Left lobe of liver (tissue), 2 donors: ENCODE measurements around the gene ESF1. TPM values are rescaled to one million over a fixed set of nuclear protein-coding genes. Genes with fewer than 3 reads are reported as not detected.
"Not testable (repeated sequence)": the region's sequence is repeated elsewhere in the genome, so short reads cannot be mapped to it uniquely, and the experiment has no call there.

Experiments
- ATAC-seq: fragments of 200-7000 bp; cut with Tn5 transposase; one replicate; pipeline ENCODE4 v1.9.1; 2020; ENCODE audit warnings: mild to moderate bottlenecking, moderate library complexity
- DNase-seq: peaks from one replicate; pipeline ENCODE4 v3.0.0-alpha.2; 2020; ENCODE audit warnings: low spot score
- total RNA-seq: library from RNA; stranded (reverse); gene quantifications from one replicate; pipeline ENCODE4 v1.2.1, GENCODE V29; 2021
- donor health status: DM: no; HTN: no; CAD: no; lungs with moderate emphysema.
- donor health status: DM: no; HTN: yes; CAD: no.

Gene ESF1
- total RNA-seq, 1 donor from 2014 or later = 4.2 TPM

DNA sequence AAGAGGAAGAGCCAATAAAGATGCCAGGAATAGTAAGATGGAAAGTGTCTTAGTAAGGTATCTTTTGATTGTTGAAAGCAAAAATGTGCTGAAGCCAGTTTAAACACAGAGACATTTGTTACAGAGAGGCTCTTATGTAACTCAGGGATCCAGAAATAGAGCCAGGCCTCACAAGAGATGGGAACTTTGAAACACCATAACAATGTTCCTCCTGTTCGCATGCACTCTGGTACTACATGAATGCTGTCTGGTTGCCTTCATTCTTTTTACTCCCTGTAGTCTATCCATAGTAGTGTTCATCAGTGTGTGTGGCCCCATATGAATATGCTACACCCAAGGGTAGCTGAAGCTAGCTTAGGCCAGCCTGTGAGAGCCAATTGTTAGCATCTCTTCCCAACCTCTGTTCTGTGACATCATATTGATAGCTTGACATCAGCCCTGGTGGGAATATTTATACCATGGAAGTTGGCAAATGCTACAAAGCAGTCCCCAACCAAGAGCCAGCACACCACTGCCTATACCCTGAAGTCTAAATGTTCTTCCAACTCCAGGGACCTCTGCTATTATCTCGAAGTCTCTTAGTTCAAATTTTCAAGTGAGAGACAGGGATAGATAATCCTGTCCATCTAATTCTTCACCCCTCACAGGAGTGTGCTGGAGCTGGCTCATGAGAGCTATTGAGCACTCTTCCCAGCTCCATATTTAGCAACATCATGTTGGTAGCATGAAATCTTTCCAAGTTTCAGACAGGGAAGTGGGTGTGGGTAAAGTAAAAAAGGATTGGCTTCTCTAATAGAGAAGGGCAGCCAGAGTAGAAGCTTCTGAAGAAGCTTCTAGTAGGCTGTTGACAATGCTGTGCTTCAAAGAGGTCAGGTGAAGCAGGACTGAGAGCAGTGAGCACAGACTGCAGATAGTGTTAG is 7.1 kb upstream of the ESF1 start:
- ATAC-seq = peak; percentile 35
- DNase-seq = no peak

DNA sequence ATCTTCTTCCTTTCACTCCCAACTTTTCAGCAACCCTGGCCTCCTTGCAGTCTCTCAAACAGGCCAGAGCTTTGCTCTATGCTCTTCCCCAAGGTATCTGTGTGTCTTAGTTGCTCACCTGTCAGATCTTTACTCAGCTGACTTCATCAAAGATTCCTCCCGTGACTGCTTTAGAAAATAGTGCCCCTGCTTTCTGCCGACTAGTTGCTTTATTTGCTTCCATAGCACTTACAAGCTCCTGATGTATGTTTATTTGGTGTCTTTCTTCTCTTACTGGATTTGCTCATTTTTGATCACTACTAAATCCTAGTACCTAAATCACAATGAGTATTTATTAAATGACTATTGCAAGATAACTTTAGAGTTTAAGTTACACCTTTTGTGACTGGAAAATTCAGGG is 6.0 kb upstream of the ESF1 start:
- no peak for ATAC-seq
- no peak for DNase-seq

DNA sequence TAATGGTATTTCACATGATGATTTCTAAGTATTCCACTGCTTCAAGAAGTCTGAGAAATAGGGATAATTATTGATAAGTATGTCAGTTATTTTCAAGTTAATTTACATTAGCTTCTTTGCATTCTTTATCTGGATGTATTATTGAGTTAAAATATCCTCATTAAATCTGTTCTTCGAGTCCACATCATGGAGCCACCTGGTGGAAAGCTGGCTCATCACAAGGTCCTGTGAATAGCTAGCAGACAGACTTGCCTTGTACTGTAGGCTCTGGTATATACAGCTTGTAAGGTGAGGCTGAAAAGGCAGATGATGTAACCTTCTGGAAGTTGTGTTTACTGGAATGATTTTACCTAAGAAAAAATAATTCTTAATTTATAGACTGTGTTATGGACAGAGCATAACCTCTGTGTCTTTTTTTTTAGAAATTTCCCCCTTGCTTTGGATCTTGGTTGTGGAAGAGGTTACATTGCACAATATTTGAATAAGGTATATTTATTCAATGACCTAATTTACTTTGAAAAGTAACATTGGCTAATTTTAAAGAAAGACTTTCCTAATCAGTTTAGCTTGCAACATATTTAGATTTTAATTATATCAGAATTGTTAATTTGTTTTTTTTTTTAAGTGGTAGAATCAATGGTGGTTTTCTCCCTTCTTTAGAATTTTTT is 3.6 kb upstream of the ESF1 start:
- ATAC-seq = peak; percentile 68
- peak; percentile 61 for DNase-seq

DNA sequence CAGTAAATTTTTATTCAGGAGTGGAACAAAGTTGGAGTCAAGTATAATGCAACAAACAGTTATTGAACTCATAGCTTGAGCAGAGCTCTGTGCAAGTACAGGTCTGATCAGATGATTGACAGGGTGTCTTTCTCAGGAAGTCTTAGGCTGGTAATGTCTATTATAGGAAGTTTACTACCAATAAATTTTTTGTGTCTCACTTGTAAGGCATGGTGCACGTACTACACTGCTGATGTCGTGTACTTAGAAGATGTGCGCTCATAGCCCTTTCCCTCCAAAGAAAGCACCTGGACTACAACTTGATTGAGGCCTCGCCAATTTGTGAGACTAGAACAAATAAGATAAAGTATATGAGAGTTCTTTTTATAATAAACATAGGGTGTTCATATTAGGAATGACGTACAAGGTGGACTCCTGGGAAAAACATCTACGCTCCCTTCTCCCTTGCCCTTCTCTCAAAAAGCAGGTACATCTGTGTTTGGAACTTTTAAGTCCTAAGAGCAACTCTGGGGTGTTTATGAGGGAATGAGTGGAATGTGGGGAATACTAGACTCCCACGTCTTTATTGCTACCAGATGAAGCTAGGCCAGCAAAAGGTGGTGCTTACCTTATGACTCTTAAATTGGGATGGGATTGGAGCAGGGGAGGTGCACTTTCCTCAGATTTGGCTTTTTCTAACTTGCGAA is 1.6 kb upstream of the ESF1 start:
- no peak for DNase-seq
- no peak for ATAC-seq

DNA sequence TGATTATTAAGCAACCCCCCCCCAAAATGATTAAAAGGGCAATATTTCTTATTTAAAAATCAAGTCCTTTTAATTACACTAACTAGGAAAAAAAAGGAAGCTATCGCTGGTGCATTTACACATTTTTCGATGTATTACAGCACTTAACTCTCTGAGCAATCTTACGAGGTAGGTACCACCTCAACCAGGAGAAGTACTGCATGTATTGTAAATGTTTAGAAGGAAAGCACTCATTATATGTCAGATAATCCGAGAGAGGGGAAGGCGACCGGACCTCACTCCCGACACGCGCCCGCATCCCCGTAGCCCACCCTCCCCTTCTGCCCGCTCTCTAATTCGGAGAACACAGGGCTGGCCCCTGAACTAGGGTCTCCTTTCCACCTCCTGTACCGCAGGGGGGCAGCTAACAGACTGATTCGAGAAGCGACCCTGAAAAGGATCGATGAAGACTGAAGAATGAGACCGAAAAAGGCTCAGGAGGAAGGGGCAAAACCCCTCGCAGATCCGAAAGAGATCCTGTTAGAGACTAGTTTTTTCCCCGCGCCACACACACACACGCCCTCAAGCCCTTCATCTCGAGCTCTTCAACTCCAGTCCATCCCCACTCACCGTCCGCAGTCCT is 337 bp downstream of the ESF1 start:
- no peak for ATAC-seq
- no peak for DNase-seq

DNA sequence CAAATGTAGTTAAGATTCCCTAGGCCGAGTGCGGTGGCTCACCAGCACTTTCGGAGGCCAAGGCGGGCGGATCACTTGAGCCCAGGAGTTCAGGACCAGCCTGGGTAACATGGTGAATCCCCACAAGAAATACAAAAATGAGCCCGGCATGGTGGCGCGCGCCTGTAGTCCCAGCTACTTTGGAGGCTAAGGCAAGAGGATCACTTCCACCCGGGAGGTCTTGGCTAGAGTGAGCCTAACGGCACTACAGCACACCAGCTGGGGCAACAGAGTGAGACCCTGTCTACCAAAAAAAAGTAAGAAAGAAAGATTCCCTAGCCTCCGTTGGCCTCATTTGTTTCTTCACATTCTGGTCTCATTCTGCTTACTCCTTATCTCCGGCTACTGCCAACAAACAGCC is 1.2 kb downstream of the ESF1 start:
- no peak for ATAC-seq
- DNase-seq = no peak

DNA sequence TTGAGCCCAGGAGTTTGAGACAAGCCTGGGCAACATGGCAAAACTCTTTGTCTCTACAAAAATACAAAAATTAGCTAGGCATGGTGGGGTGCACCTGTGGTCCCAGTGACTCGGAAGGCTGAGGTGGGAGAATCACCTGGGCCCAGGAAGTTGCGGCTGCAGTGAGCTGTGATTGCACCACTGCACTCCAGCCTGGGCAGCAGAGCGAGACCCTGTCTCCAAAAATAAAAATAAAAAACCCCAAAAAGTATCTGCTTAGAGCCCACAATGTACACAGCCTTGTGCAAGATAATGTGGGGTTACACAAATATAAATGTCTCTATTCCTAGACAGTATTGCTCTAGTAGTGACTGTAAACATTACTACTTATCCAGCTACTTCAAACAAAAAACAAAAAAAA is 5.9 kb downstream of the ESF1 start:
- ATAC-seq = no peak
- no peak for DNase-seq

DNA sequence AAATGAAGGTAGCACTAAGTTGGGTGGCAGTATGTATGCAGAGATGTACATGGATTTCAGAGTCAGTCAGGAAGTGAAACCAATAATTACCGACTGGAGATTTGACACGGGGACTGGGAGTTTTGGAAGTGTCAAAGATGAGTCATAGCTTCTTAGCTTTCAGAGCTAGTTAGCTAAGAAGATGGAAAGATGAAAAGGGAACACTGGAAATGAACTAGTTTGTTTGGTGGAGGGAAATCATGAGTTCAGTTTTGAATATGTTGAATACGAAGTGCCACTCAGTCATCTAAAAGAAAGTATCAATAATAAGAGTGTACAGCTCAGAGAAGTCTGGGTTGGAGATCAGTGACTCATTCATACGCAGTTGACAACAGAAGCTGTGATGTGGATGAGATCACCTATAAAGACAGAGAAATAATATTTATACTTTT is 7.5 kb downstream of the ESF1 start:
- DNase-seq = no peak
- ATAC-seq = no peak

DNA sequence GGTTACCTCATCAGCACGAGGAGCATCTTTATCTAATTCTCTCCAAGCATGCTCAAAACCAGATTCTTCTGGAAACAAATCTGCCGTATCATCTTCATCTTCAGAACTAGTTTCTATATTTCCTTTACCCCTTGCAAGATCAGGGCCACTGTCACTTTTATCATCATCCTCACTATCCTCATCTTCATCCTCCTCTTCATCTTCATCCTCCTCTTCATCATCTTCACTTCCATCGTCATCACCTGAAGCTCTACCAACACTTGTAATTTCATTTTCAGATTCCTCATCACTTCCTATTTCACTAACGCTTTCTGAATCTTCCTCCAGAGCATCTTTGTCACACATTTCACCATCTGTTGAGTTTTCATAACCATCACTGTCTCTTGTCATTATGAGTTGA is 8.9 kb downstream of the ESF1 start:
- ATAC-seq (no peak), DNase-seq (no peak)

DNA sequence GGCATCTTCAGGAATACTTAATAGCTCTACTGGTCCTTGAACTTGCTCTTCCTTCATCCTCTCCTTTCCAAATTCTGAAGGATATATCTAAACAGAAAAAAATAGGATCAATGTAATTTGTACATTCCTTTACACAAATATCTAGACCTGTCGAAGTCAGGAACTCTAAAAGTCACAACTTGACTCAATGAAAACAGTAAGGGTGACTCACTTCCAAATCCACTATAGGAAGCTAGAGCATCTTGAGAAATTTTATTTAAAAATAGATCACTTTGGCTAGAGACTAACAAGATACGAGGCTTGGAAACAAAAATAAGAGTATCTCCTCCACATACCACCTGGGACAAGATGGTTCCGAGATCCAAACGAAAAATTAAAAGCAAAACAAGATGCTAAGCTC is 12.2 kb downstream of the ESF1 start:
- DNase-seq = no peak
- ATAC-seq = no peak

DNA sequence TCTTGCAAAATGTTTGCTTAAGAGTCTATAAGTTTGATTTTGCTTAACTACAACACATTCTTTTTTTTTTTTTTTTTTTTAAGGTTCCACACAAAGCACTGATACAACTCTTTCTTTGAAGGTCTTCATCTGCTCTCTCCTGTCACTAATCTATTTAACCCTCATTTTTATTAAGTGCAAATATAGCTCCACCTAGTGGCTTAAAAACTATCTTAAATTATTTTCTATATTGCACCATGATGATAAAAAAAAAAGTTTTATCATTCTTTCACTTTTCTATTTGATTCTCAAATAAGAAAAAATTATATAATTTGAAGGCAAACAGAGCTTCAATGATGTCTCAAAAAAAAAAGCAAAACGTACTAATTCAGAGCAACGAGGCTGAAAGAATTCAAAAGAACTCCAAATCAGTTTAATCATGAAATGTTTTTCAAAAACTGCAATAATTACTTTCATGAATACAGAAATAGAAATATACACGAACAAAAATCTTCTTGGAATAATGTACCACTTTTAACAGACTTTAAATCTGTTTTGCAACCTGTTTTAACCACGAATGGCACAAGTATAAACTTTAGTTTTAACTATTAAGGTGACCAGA is 12.8 kb downstream of the ESF1 start:
- DNase-seq = no peak
- peak; percentile 55 for ATAC-seq

DNA sequence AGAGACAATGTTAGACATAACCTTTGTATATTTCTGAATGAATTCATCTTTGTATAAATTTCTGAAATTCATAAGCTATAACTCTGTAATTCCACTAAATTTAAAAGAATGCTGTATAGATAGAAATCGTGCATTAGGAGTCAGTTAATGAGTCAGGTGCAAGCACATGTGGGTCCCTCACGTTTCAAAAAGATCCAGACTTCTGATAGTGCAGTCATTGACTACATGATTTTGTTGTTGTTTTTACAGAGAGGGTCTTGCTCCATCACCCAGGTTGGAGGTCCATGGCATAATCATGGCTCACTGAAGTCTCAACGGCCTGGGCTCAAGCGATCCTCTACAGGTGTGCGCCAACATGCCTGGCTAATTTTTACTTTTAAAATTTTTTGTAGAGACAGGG is 14.6 kb downstream of the ESF1 start:
- no peak for ATAC-seq
- no peak for DNase-seq

DNA sequence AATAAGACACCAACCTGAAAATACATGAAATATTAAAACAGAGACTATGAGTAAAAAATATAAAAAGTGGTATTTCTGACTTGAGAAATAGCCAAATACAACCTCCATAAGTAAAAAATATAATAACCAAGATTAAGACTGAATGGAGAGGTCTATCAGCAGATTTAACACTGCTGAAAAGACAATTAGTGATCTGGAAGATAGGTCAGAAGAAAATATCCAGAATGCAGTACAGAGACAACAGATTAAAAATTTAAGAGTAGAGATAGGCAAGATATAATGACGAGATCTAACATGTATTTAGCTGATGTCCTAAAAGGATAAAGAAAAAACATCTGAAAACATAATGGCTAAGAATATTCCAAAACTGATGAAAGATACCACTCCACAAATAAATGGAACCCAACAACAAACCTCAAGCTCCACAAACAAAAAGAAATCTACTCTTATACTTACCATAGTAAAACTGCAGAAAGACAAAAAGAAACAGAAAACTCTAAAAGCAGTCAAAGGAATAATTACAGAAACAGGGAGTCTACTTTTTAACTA is 18.8 kb downstream of the ESF1 start:
- ATAC-seq (no peak), DNase-seq (no peak)

DNA sequence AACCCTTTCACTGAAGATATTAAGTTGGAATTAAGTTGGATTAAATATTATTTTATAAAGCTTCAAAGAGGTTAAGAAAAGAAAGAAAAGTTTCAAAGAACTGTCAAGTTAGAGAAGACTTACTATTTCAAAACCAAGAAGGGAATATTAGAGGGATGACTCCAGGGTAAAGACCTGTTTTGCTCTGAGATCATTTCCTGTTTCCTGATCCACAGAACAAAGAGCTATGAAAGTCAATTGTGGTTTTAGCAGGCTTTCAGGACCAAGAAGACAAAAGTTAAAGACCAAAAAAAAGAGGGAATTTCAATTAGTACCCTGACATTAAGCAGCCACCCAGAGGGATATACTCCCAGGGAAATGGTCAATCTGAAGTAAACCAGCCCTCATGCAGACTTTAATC is 19.4 kb downstream of the ESF1 start:
- ATAC-seq = no peak
- no peak for DNase-seq

DNA sequence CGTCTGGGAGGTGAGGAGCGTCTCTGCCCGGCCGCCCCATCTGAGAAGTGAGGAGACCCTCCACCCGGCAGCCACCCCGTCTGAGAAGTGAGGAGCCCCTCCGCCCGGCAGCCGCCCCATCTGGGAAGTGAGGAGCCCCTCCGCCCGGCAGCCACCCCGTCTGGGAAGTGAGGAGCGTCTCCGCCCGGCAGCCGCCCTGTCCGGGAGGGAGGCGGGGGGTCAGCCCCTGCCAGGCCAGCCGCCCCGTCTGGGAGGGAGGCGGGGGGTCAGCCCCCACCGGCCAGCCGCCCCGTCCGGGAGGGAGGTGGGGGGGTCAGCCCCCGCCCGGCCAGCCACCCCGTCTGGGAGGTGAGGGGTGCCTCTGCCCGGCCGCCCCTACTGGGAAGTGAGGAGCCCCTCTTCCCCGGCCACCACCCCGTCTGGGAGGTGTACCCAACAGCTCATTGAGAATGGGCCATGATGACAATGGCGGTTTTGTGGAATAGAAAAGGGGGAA is 24.2 kb downstream of the ESF1 start:
- not testable (repeated sequence) for DNase-seq, ATAC-seq

DNA sequence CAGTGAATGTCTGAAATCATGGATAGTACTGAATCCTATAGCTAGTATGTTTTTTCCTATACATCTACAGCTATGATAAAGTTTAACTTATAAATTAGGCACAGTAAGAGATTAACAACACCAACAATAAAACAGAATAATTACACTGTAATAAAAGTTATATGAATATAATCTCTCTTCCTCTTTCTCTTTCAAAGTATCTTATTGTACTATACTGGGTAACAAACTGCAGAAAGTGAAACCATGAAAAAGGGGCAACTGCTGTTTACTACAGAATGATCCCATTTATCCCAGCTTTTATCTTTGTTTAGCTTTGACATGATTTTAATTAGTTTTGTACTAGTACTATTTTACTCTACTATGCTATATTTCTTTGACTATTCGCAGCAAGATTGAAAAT is 25.8 kb downstream of the ESF1 start:
- no peak for ATAC-seq
- no peak for DNase-seq

DNA sequence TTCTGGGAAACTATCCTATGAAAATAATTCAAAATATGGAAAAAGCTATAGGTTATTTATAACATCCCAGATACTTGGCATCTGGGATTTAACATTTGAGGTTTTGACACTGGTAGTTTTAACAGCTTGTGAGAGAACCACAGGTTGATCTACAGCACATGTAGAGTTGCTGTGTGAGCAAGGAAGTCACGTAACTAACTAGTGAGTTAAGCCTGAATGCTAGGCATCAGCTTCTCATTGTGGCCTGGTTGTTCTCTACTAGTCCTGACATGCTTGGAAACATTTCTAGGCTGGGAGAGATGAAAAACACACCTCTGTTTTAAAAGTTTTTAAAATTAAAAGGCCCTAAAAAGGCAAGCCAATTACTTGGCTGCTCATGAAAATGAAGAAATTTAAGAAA is 28.2 kb downstream of the ESF1 start:
- no peak for DNase-seq
- ATAC-seq = no peak

DNA sequence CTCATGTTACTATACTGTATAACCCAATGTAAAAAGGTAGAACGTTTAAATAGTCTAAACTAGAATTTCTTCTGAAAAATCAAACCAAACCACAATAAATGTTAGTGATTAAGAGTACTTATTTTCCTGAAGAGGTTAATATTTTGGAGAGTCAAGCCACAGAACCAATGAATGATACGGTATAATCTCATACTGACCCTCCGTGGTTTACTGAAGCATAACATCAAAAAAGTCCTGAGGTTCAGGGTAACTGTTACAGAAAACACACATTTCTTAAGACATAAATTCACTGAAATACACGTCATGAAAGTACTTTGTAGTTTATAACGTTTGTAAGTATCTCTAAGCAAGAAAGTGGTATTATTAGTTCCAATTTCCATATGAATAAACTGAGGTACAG is 28.9 kb downstream of the ESF1 start:
- ATAC-seq = no peak
- no peak for DNase-seq

DNA sequence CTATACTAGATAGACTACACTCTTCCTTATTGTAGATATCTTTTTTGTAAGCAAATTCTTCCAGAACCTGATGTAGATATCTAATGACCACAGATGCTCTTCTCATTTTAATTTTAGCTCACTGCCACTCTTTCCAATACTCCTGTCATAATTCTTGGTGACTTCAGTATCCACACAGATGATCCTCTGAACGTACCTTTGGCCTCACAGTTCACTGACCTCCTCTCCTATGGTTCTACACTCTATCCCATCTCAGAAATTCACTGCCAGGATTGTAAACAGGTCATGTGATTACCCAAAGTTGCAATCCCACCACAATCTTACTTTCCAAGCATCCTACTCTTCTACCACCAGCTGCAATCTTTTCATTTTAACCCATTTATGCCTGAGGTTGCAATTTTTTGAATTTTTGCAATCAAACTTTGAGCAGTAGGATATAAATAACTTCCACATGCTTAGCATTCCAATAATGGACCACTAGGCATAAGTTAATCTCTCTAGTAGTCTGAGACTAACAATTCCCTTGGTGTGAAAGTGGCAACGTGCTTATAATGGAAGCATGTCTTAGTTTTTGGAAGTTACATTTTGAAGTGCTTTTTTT is 31.2 kb downstream of the ESF1 start:
- ATAC-seq = peak; percentile 55
- DNase-seq = no peak

DNA sequence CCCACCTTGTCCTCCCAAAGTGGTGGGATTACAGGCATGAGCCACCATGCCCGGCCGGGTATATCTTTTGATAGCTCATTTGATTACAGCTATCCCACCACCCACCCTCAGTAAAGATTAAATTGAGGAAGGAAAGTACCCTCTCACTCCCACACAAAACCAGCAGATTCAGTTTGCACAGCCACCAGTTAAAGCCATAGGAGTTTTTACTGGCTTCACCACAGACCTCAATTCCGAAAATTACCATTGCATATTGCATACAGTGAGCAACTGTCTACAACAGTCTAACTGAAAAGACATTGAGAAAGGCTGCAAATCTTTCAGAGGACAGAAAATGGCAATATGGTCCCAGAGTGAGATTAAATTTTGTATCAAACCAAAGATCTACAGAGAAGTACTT is 34.9 kb downstream of the ESF1 start:
- ATAC-seq (no peak), DNase-seq (no peak)
